Endothelial cell of umbilical vein (primary cell): ENCODE measurements around the gene TM4SF20.

Experiments
- EZH2 ChIP-seq: IDR thresholded peaks from 2 replicates; pipeline ENCODE4 v1.6.1; 2012; ENCODE audit warnings: borderline replicate concordance, low read depth, mild to moderate bottlenecking, moderate library complexity, low read length, inconsistent platforms; ENCODE audit not compliant: severe bottlenecking
- JUN ChIP-seq: IDR thresholded peaks from 2 replicates; pipeline ENCODE4 v1.6.1; 2011; ENCODE audit warnings: borderline replicate concordance, low read depth; ENCODE audit not compliant: insufficient read length, insufficient read depth
- MAX ChIP-seq: IDR thresholded peaks from 2 replicates; pipeline ENCODE4 v1.6.1; 2011; ENCODE audit not compliant: insufficient read depth, insufficient read length
- MYC ChIP-seq: IDR thresholded peaks from one replicate; pipeline ENCODE4 v1.6.1; 2011; ENCODE audit warnings: mild to moderate bottlenecking, low read depth, low read length
- POLR2A ChIP-seq: IDR thresholded peaks from 2 replicates; pipeline ENCODE4 v1.6.1; 2012; ENCODE audit warnings: low read depth, mild to moderate bottlenecking, control low read depth, low read length
- POLR2AphosphoS5 ChIP-seq: IDR thresholded peaks from 2 replicates; pipeline ENCODE4 v1.6.1; 2012; ENCODE audit warnings: low read depth, mild to moderate bottlenecking, control low read depth, low read length, moderate library complexity; ENCODE audit not compliant: insufficient read depth
- TF ChIP-seq, protein P1 (sequence below), 2 donors: IDR thresholded peaks; 1 replicate in 1 of 2; 2 replicates in 1 of 2; pipeline ENCODE4 v1.5.1; 2011; ENCODE audit warnings: low read length in 2 of 2, mild to moderate bottlenecking in 2 of 2, moderate library complexity in 2 of 2, control low read depth in 1 of 2, inconsistent platforms in 1 of 2, low read depth in 1 of 2; ENCODE audit not compliant: insufficient read depth in 1 of 2; ENCODE audit errors: extremely low read depth in 1 of 2

DNA sequence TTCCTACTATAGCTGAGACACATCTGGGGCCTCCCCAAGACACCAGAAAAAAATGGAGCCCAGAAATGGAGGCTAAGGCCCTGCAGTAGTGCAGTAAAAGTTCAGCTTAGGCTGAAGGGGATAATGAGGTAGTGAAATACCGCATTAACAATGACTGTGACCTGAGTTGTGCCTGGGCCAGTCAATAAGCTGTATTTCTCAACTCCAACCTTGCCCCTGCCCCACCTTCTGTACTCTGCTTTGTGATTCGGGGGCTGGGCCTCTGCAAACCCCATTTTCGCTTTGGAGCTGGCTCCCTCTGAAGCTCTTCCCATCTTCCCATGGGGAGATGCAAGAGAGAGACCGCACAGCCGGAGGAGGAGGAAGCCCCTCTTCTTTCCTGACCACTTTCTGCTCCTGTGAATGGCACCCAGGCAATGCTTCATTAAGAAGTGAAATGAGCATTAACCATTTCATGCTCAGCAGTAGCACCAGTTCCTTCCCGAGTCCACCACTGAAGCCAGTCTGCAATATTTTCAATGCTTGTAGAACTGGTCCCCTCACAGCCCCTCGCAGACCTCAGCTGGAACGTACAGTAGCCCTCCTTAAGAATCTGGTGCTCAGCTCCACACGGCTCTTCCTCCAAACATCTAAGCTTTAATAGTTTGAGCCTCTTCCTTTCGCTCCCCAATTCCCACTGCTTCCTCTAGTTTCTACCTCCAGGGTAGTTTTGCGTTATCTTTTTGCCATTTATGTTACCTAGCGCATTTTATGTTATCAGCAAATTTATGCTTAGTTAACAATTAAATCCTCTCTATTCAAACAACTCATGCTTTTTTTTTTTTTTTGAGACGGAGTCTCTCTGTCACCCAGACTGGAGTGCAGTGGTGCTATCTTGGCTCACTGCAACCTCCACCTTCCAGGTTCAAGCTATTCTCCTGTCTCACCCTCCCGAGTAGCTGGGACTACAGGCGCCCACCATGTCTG lies 41.3 kb upstream of the TM4SF20 start:
- TF ChIP-seq POLR2AphosphoS5 (no peak), JUN (no peak), POLR2A (no peak), MAX (no peak), EZH2 (no peak), MYC (no peak)
- TF ChIP-seq, protein P1, sequence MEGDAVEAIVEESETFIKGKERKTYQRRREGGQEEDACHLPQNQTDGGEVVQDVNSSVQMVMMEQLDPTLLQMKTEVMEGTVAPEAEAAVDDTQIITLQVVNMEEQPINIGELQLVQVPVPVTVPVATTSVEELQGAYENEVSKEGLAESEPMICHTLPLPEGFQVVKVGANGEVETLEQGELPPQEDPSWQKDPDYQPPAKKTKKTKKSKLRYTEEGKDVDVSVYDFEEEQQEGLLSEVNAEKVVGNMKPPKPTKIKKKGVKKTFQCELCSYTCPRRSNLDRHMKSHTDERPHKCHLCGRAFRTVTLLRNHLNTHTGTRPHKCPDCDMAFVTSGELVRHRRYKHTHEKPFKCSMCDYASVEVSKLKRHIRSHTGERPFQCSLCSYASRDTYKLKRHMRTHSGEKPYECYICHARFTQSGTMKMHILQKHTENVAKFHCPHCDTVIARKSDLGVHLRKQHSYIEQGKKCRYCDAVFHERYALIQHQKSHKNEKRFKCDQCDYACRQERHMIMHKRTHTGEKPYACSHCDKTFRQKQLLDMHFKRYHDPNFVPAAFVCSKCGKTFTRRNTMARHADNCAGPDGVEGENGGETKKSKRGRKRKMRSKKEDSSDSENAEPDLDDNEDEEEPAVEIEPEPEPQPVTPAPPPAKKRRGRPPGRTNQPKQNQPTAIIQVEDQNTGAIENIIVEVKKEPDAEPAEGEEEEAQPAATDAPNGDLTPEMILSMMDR (IDR thresholded peaks at IDR 0.05; ENCODE audit: extremely low read depth in 1 of 2, insufficient read depth in 1 of 2, low read depth in 1 of 2, low read length in 2 of 2), result no peak
